ENCODE data around the gene ZNF557. TPM values are rescaled to one million over a fixed set of nuclear protein-coding genes. Genes with fewer than 3 reads are reported as not detected.

ZNF557 gene
- total RNA-seq, 2 experiments from 2014 or later, result 6.2 to 7.7 TPM

DNA sequence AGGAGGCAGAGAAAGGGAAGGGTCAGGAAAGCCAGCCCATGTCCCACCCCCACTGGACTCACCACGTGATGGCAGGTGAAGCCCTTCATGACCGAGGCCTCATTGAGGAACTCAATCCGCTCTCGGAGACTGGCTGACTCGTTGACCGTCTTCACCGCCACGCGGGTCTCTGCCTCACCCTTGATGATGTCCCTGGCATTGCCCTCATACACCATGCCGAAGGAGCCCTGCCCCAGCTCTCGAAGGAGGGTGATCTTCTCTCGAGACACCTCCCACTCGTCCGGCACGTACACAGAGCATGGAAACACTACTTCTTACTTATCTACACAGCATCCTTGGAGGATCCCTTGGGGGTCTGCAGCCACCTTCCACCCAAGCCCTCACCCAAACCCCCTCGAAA lies 55.7 kb downstream of the ZNF557 start:
- H3K4me1 Mint-ChIP-seq (ENCODE audit: low read depth), result no peaks in the 10 kb centered on the region
- no peak for ATAC-seq
- intact Hi-C loops (cut with micrococcal nuclease), result no loop called here
- no peak overlapping the region for H3K4me3 Mint-ChIP-seq
- TF ChIP-seq, protein P1, sequence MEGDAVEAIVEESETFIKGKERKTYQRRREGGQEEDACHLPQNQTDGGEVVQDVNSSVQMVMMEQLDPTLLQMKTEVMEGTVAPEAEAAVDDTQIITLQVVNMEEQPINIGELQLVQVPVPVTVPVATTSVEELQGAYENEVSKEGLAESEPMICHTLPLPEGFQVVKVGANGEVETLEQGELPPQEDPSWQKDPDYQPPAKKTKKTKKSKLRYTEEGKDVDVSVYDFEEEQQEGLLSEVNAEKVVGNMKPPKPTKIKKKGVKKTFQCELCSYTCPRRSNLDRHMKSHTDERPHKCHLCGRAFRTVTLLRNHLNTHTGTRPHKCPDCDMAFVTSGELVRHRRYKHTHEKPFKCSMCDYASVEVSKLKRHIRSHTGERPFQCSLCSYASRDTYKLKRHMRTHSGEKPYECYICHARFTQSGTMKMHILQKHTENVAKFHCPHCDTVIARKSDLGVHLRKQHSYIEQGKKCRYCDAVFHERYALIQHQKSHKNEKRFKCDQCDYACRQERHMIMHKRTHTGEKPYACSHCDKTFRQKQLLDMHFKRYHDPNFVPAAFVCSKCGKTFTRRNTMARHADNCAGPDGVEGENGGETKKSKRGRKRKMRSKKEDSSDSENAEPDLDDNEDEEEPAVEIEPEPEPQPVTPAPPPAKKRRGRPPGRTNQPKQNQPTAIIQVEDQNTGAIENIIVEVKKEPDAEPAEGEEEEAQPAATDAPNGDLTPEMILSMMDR (IDR thresholded peaks at IDR 0.05), result no peak
- peaks cover 12% of the 10 kb centered on the region for H3K9me3 Mint-ChIP-seq
- H3K27ac Mint-ChIP-seq, result no peak overlapping the region
- H3K36me3 Mint-ChIP-seq (ENCODE audit: low read depth), result no peaks in the 10 kb centered on the region
- POLR2A ChIA-PET, result no interaction called here
- DNase-seq, result no peak
- H3K27me3 Mint-ChIP-seq, result no peaks in the 10 kb centered on the region
- CTCF ChIA-PET, result no interaction called here

DNA sequence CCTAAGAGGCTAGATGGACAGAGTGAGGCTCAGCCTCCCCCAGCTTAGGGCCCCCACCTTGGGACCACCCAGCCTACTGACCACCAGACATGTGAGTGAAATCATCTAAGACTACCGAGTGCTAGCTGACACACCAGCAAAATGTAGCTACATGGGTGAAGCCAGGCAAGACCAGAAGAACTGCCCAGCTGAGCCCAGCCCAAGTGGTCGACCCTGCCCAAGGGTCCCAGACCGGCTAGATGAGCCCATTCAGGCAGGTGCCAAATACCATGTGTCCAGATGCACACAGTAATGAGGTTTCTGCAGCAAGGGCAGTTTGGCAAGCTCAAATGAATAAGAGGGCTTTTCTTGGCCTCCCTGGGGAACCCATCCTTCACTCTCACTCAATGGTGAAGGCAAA lies 56.6 kb downstream of the ZNF557 start:
- Mint-ChIP-seq H3K27ac (no peak overlapping the region), H3K9me3 (peaks cover 12% of the 10 kb centered on the region), H3K4me1 (ENCODE audit: low read depth) (no peaks in the 10 kb centered on the region), H3K36me3 (ENCODE audit: low read depth) (no peaks in the 10 kb centered on the region), H3K4me3 (no peak overlapping the region), H3K27me3 (no peaks in the 10 kb centered on the region)
- ATAC-seq (no peak), DNase-seq (no peak)
- intact Hi-C loops (cut with micrococcal nuclease), result no loop called here
- ChIA-PET CTCF (interaction anchor here (1.3 kb wide), 1 partner anchor 228 kb away, joined by 3 read pairs; no protein-coding TSS in a partner anchor), POLR2A (no interaction called here)
- TF ChIP-seq, protein P1 (IDR thresholded peaks at IDR 0.05), result no peak

DNA sequence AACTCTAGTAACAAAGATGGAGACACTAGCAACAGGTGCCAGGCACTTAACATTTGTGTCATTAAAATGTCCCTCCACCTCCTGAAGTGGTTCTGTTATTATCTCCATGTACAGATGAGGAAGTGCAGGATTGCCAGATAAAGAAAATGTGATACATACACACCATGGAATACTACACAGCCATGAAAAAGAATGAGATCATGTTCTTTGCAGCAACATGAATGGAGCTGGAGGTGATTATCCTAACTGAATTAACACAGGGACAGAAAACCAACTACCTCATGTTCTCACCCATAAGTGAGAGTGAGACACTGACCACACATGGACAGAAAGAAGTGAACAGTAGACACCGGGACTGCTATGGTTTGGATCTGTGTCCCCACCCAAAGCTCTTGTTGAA lies 60.5 kb downstream of the ZNF557 start:
- no peaks in the 10 kb centered on the region for H3K4me1 Mint-ChIP-seq (ENCODE audit: low read depth)
- ChIA-PET POLR2A (no interaction called here), CTCF (interaction anchor here (0.6 kb wide), 1 partner anchor 171 kb away, joined by 3 read pairs; no protein-coding TSS in a partner anchor)
- no peak overlapping the region for H3K4me3 Mint-ChIP-seq
- DNase-seq, result no peak
- H3K27ac Mint-ChIP-seq, result no peak overlapping the region
- H3K36me3 Mint-ChIP-seq (ENCODE audit: low read depth), result no peaks in the 10 kb centered on the region
- TF ChIP-seq, protein P1 (IDR thresholded peaks at IDR 0.05), result no peak
- no peaks in the 10 kb centered on the region for H3K27me3 Mint-ChIP-seq
- intact Hi-C loops (cut with micrococcal nuclease), result no loop called here
- H3K9me3 Mint-ChIP-seq, result peaks cover 9% of the 10 kb centered on the region
- ATAC-seq, result no peak

DNA sequence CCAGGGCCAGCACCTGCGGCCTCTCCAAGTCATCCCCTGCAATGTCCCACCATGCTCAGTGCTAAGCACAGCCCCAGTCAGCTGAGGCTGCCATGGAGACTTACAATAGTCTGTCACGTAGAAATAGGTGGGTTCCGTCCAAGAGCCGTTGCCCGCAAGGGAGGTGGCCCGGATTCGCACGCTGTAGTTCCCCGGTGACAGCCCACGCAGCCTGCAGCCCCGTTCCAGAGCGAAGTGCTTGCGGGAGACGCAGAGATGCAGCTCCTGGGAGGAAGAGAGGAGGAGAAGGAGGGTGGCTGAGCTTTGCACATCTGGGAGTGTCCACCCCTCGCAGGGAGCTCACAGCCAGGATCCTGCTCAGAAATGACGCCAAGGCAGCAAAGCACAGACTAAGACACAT lies 62.6 kb downstream of the ZNF557 start:
- POLR2A ChIA-PET, result interaction anchor here (0.6 kb wide), 1 partner anchor 33 kb away, joined by 3 read pairs; no protein-coding TSS in a partner anchor
- no peak for ATAC-seq
- intact Hi-C loops (cut with micrococcal nuclease), result no loop called here
- H3K36me3 Mint-ChIP-seq (ENCODE audit: low read depth), result no peaks in the 10 kb centered on the region
- no peak for DNase-seq
- H3K9me3 Mint-ChIP-seq, result peaks cover 3% of the 10 kb centered on the region
- H3K27ac Mint-ChIP-seq, result no peak overlapping the region
- H3K27me3 Mint-ChIP-seq, result no peaks in the 10 kb centered on the region
- no peaks in the 10 kb centered on the region for H3K4me1 Mint-ChIP-seq (ENCODE audit: low read depth)
- no peak overlapping the region for H3K4me3 Mint-ChIP-seq
- CTCF ChIA-PET, result no interaction called here
- TF ChIP-seq, protein P1 (IDR thresholded peaks at IDR 0.05), result no peak

DNA sequence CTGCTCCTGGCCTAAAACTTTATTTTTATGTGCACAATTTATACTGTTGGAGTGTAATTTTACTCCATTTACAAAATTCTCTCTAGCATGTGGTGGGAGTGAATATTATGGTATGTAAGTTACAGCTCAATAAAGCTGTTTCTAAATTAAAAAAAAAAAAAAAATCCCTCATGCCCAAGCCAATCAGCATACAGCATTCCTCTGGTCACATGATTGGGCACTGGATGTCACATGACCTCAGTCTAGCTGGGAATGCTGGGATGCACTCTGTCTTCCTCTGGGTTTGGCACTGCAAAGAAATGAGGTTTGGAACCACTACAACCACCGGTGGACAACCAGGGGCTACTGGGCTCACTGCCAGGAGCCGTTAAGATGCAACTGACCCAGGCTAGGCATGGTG lies 67.6 kb downstream of the ZNF557 start:
- POLR2A ChIA-PET, result no interaction called here

More for the DNA sequence above, 67.6 kb downstream of the ZNF557 start:
- Mint-ChIP-seq H3K27me3 (no peaks in the 10 kb centered on the region), H3K4me1 (ENCODE audit: low read depth) (no peaks in the 10 kb centered on the region), H3K27ac (no peak overlapping the region), H3K36me3 (ENCODE audit: low read depth) (no peaks in the 10 kb centered on the region), H3K4me3 (no peak overlapping the region), H3K9me3 (peaks cover 2% of the 10 kb centered on the region)
- intact Hi-C loops (cut with micrococcal nuclease), result no loop called here
- ATAC-seq (no peak), DNase-seq (no peak)
- CTCF ChIA-PET, result interaction anchor here (1.6 kb wide), 1 partner anchor 190 kb away, joined by 4 read pairs; no protein-coding TSS in a partner anchor
- TF ChIP-seq, protein P1 (IDR thresholded peaks at IDR 0.05), result no peak

Other genes starting within 250 kb of the ZNF557 start
- 1 to 10 TPM; 1.2 to 1.6 TPM for gene ADGRE1, start 182.1 kb upstream of the ZNF557 start, total RNA-seq
- gene MBD3L2B, start 48.3 kb upstream of the ZNF557 start, total RNA-seq, result not detected
- not detected for gene MBD3L5, start 39.1 kb upstream of the ZNF557 start, total RNA-seq
- gene MBD3L4, start 29.5 kb upstream of the ZNF557 start, total RNA-seq, result not detected
- not detected for gene MBD3L2, start 20.4 kb upstream of the ZNF557 start, total RNA-seq
- not detected for gene MBD3L3, start 11.0 kb upstream of the ZNF557 start, total RNA-seq
- 1 to 10 TPM in 1 of 2 experiments, under 1 TPM in 1; 0.87 to 1.0 TPM for gene INSR, start 224.7 kb downstream of the ZNF557 start, total RNA-seq

All from activated CD8-positive, alpha-beta T cell treated with anti-CD3 and anti-CD28 coated beads for 36 hours (primary cell).